K562 (cell line): ENCODE results near the gene CITED1. TPM values are rescaled to one million over a fixed set of nuclear protein-coding genes. Genes with fewer than 3 reads are reported as not detected.
A peak's percentile ranks its signal among the peaks of the same experiment; 100 is the strongest.

ENCODE experiments used
- ATAC-seq: fragments of 200-7000 bp; cut with Tn5 transposase; 3 replicates; pipeline ENCODE4 v1.9.1; 2020; ENCODE audit warnings: moderate library complexity
- BruUV-seq: library from RNA; stranded (reverse); fragments of 400-500 nt; replicated peaks from 2 replicates; lab custom pipeline; 2021; lab: Mats Ljungman, UMichigan
- CTCF ChIA-PET: fragments of 300-600 bp; formaldehyde crosslinking; extraction: SDS; loops from one replicate; lab custom pipeline; 2021; ENCODE audit warnings: low intra/inter-chr PET ratio; lab: Yijun Ruan, JAX
- POLR2A ChIA-PET: fragments of 300-600, 350-650 bp; sonication (Branson Sonifier 250); formaldehyde crosslinking; extraction: SDS; loops from one replicate; lab custom pipeline; 2021; ENCODE audit warnings: antibody characterized with exemption, inconsistent platforms; lab: Yijun Ruan, JAX
- DNase-seq, 4 experiments: peaks; one replicate each; pipeline versions ENCODE4 v3.0.0 to v3.0.0-alpha.2; 2011 to 2018; ENCODE audit warnings: low spot score in 3 of 4, mixed read lengths in 3 of 4; ENCODE audit errors: extremely low read depth in 1 of 4
- FAIRE-seq: peaks from 2 replicates; lab custom pipeline; 2011; peaks lifted over from hg19 to GRCh38; lab: Jason Lieb, UNC
- H2AFZ ChIP-seq: 2 replicates; pipeline ENCODE4 v1.6.0; 2011; ENCODE audit warnings: low read depth, low read length, control low read depth, inconsistent platforms
- H3K27ac ChIP-seq: fragments of 200-600 bp; 3 replicates; pipeline ENCODE4 v1.8.0; 2011; ENCODE audit warnings: low read depth, mild to moderate bottlenecking, control low read depth, inconsistent platforms, low read length, moderate library complexity, mixed read lengths; ENCODE audit errors: extremely low read depth
- H3K27me3 ChIP-seq, 2 experiments: fragments of 300-600 bp in 1 of 2; 2 replicates in 1 of 2; 3 replicates in 1 of 2; pipeline versions ENCODE4 v1.6.0 to v1.8.0; 2011; ENCODE audit warnings: inconsistent platforms in 2 of 2, low read length in 2 of 2, mild to moderate bottlenecking in 1 of 2, mixed read lengths in 1 of 2, moderate library complexity in 1 of 2; ENCODE audit not compliant: control insufficient read depth in 2 of 2, insufficient read depth in 2 of 2
- H3K36me3 ChIP-seq: fragments of 300-600 bp; 3 replicates; pipeline ENCODE4 v1.8.0; 2011; ENCODE audit warnings: mild to moderate bottlenecking, low read length, inconsistent platforms; ENCODE audit not compliant: control insufficient read depth, insufficient read depth
- H3K4me1 ChIP-seq, 2 experiments: fragments of 200-600 bp in 1 of 2; replicated peaks in 1 of 2; 2 replicates in 1 of 2; 3 replicates in 1 of 2; pipeline versions ENCODE4 v1.5.1 to v1.8.0; 2011; ENCODE audit warnings: inconsistent platforms in 2 of 2, low read length in 2 of 2, mild to moderate bottlenecking in 1 of 2, mixed read lengths in 1 of 2, moderate library complexity in 1 of 2; ENCODE audit not compliant: control insufficient read depth in 2 of 2, insufficient read depth in 2 of 2
- H3K4me2 ChIP-seq: 2 replicates; pipeline ENCODE4 v1.6.1; 2011; ENCODE audit warnings: low read length, control low read depth, inconsistent platforms, mixed read lengths; ENCODE audit not compliant: insufficient read depth
- H3K4me3 ChIP-seq: fragments of 200-600 bp; sonication (generic), shearing (Covaris generic); 2 replicates; pipeline ENCODE4 v1.5.1; 2016; ENCODE audit warnings: control low read depth, inconsistent platforms
- H3K79me2 ChIP-seq: fragments of 200-600 bp; 3 replicates; pipeline ENCODE4 v1.8.0; 2011; ENCODE audit warnings: low read length, inconsistent platforms; ENCODE audit not compliant: control insufficient read depth, insufficient read depth
- H3K9ac ChIP-seq, 2 experiments: 2 replicates each; pipeline versions ENCODE4 v1.6.0 to v1.6.1; 2011; ENCODE audit warnings: low read depth in 2 of 2, low read length in 2 of 2, control low read depth in 1 of 2, inconsistent platforms in 1 of 2, mild to moderate bottlenecking in 1 of 2, mixed read lengths in 1 of 2; ENCODE audit not compliant: insufficient read depth in 1 of 2
- H3K9me1 ChIP-seq: one replicate; pipeline ENCODE4 v1.6.0; 2011; ENCODE audit warnings: inconsistent platforms, mild to moderate bottlenecking, low read length, moderate library complexity; ENCODE audit not compliant: control insufficient read depth, insufficient read depth
- H3K9me3 ChIP-seq: replicated peaks from 2 replicates; pipeline ENCODE4 v1.5.1; 2011; ENCODE audit warnings: low read depth, low read length, inconsistent platforms; ENCODE audit not compliant: control insufficient read depth, insufficient read depth
- H4K20me1 ChIP-seq: replicated peaks from 2 replicates; pipeline ENCODE4 v1.6.1; 2011; ENCODE audit warnings: low read length, inconsistent platforms, mixed read lengths; ENCODE audit not compliant: control insufficient read depth, insufficient read depth
- FOXJ2 ChIP-seq: fragments of 200-800 bp; sonication (Bioruptor generic); IDR thresholded peaks from 2 replicates; pipeline ENCODE4 v1.6.1; 2016; ENCODE audit warnings: missing genetic modification characterization, missing compliant biosample characterization
- L3MBTL2 ChIP-seq: fragments of 450-650 bp; IDR thresholded peaks from 2 replicates; pipeline ENCODE4 v1.6.1; 2016; ENCODE audit warnings: mild to moderate bottlenecking, moderate library complexity
- SMARCA5 ChIP-seq: fragments of 450-650 bp; IDR thresholded peaks from 2 replicates; pipeline ENCODE4 v1.6.1; 2016
- ZBTB1 ChIP-seq: sonication (generic); formaldehyde crosslinking; IDR thresholded peaks from 2 replicates; pipeline ENCODE4 v1.8.1; 2023; ENCODE audit warnings: missing genetic modification reagents, low read depth, mild to moderate bottlenecking, borderline replicate concordance
- WGBS: fragments of 100-300 bp; shearing (Covaris generic); methylation state at CpG from one replicate; pipeline ENCODE4 v1.1.6; 2016; ENCODE audit warnings: low coverage, mixed read lengths; ENCODE audit not compliant: insufficient coverage; ENCODE audit errors: missing lambda C conversion rate; 5-methylcytosine and 5-hydroxymethylcytosine counted together
- in situ Hi-C: fragments of 300-500 bp; cut with MboI; formaldehyde crosslinking; loops from 4 replicates; pipeline ENCODE4 v1.15.0; 2018; ENCODE audit warnings: inconsistent platforms, mixed read lengths
- intact Hi-C: fragments of 100-400 bp; cut with micrococcal nuclease; formaldehyde crosslinking; loops from 2 replicates; pipeline ENCODE4 v1.14.2; 2022
- polyA plus RNA-seq, 8 experiments: library from polyadenylated mRNA; depleted of rRNA in 4 of 8; stranded (reverse) in 5 of 8; unstranded in 3 of 8; fragments of >200 nt; fragmentation: Nextera tagmentation in 2 of 8; fragmentation: Illumina TruSeq in 1 of 8; extraction: Ambion mirVana in 2 of 8; extraction: Trizol in 1 of 8; gene quantifications; 2 replicates each; pipeline versions ENCODE4 v1.2.1 to v1.2.3, GENCODE V29; 2011 to 2014; ENCODE audit warnings: inconsistent platforms in 1 of 8, missing spikeins in 1 of 8
- total RNA-seq, 7 experiments: library from RNA; depleted of rRNA in 6 of 7; stranded (reverse); fragments of >200 nt in 6 of 7; fragmentation: Illumina TruSeq in 2 of 7; extraction: Trizol in 2 of 7; gene quantifications; 2 replicates each; pipeline versions ENCODE4 v1.2.1 to v1.2.3, GENCODE V29; 2011 to 2021; ENCODE audit warnings: low replicate concordance in 1 of 7

CITED1 gene
- total and polyA plus RNA-seq, 9 of the 15 experiments (the other 6 are each of a cell fraction or from before 2014, with no cell fraction given) = 0.56 to 5.8 (median 4.2) TPM

DNA sequence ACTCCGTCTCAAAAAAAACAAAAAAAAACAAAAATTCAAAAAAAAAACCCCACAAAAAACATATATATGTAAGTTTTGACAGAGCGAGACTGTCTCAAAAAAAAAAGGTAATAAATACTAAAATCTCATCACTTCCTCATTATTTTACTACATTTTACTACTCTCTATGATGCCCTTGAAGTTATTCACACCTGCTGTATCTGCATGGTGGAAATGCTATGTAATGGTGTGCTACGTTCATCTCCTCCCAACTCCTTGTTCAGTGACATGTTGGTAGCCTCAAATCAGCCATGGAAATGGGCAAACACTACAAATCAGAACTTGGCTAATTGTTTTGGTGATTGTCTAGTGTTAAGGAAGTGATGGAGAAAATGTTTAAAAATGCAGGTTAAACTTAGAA lies 40.5 kb downstream of the CITED1 start:
- no peaks in the 10 kb centered on the region for H3K9me1 ChIP-seq
- ChIA-PET CTCF (no interaction called here), POLR2A (interaction anchor here (0.8 to 1.0 kb wide), 2 partner anchors 8 to 470 kb away, joined by 3 read pairs; no protein-coding TSS in a partner anchor)
- no peak overlapping the region for H3K9ac ChIP-seq
- no peaks in the 10 kb centered on the region for H3K27me3 ChIP-seq
- no peak overlapping the region for H2AFZ ChIP-seq
- H3K9me3 ChIP-seq = no peaks in the 10 kb centered on the region
- no peak overlapping the region for H3K4me3 ChIP-seq
- H3K27ac ChIP-seq = no peak overlapping the region
- H3K4me1 ChIP-seq = peaks cover 0 to 3% of the 10 kb centered on the region in 2 experiments; a peak in 1 of 5 replicates
- DNase-seq (no peak), ATAC-seq (no peak), FAIRE-seq (no peak)
- no peaks in the 10 kb centered on the region for H3K79me2 ChIP-seq
- no peaks in the 10 kb centered on the region for H4K20me1 ChIP-seq
- no TSS peak for BruUV-seq
- H3K4me2 ChIP-seq = no peak overlapping the region
- no peak for TF ChIP-seq ZBTB1 (CRISPR knock-in tag)
- intact Hi-C loops = no loop called here
- H3K36me3 ChIP-seq = peaks cover 29% of the 10 kb centered on the region; the same call in 1 of the 3 replicates
- in situ Hi-C loops = no loop called here
- 63% methylated on average over 2 of the region's 3 CpGs for WGBS

GRCh38 chrX:72262077-72262476 lies 43.6 kb downstream of the CITED1 start:
- CTCF ChIA-PET = no interaction called here
- Histone ChIP-seq H3K27ac (no peak overlapping the region), H3K27me3 (no peaks in the 10 kb centered on the region), H4K20me1 (no peaks in the 10 kb centered on the region), H3K9ac (no peak overlapping the region), H3K36me3 (no peaks in the 10 kb centered on the region), H2AFZ (peak overlapping the region; percentile 17; the same call in 1 of the 2 replicates), H3K4me3 (no peak overlapping the region), H3K4me1 (peaks cover 0 to 3% of the 10 kb centered on the region in 2 experiments; a peak in 2 of 5 replicates), H3K9me1 (no peaks in the 10 kb centered on the region), H3K79me2 (no peaks in the 10 kb centered on the region), H3K4me2 (no peak overlapping the region), H3K9me3 (no peaks in the 10 kb centered on the region)
- intact Hi-C loops = no loop called here
- DNase-seq (no peak), ATAC-seq (no peak), FAIRE-seq (peak; percentile 72)
- 0 out of 2 replicates have a peak, but pooled peaks have one; percentile 1 for TF ChIP-seq FOXJ2 (tag)
- peak; percentile 47; the same call in 1 of the 2 replicates for TF ChIP-seq L3MBTL2
- no peak for TF ChIP-seq SMARCA5
- no TSS peak for BruUV-seq
- 8% methylated on average over 6 of the region's 7 CpGs for WGBS
- in situ Hi-C loops = no loop called here
- POLR2A ChIA-PET = interaction anchor here (0.5 to 2.5 kb wide), 2 partner anchors 8 to 14 kb away, joined by 3 to 18 read pairs; partner anchors contain the start of gene RPS4X
